Central memory CD8-positive, alpha-beta T cell (primary cell): ENCODE measurements around the gene HES4.

Experiments used
- ATAC-seq: fragments of 150-1000 bp; cut with Tn5 transposase; replicated peaks from 2 replicates; pipeline ENCODE4 v1.10.0; 2022; ENCODE audit warnings: mild to moderate bottlenecking, moderate FRiP score, moderate number of reproducible peaks; ENCODE audit not compliant: poor library complexity, severe bottlenecking; ENCODE audit errors: extremely low read depth
- DNase-seq, 2 donors: peaks; one replicate each; pipeline ENCODE4 v3.0.0; 2021; ENCODE audit warnings: low spot score in 2 of 2
- H3K27ac Mint-ChIP-seq: one replicate; pipeline ENCODE4 v1.8.0; 2022; ENCODE audit warnings: low read depth, mild to moderate bottlenecking, moderate library complexity, mixed read lengths
- H3K27me3 Mint-ChIP-seq: one replicate; pipeline ENCODE4 v1.8.0; 2022; ENCODE audit warnings: mixed read lengths
- H3K36me3 Mint-ChIP-seq: one replicate; pipeline ENCODE4 v1.8.0; 2022; ENCODE audit warnings: mild to moderate bottlenecking, moderate library complexity, mixed read lengths; ENCODE audit not compliant: insufficient read depth
- H3K4me1 Mint-ChIP-seq: one replicate; pipeline ENCODE4 v1.8.0; 2022; ENCODE audit warnings: mixed read lengths
- H3K4me3 Mint-ChIP-seq: one replicate; pipeline ENCODE4 v1.8.0; 2022; ENCODE audit warnings: mild to moderate bottlenecking, moderate library complexity, mixed read lengths
- H3K9me3 Mint-ChIP-seq: one replicate; pipeline ENCODE4 v1.8.0; 2022; ENCODE audit warnings: mixed read lengths

HES4 gene

GRCh38 chr1:1006305-1007159 lies 6.6 kb upstream of the HES4 start:
- no peak overlapping the region for H3K27ac Mint-ChIP-seq
- H3K27me3 Mint-ChIP-seq = peaks cover 57% of the 10 kb centered on the region
- no peaks in the 10 kb centered on the region for H3K9me3 Mint-ChIP-seq
- no peaks in the 10 kb centered on the region for H3K36me3 Mint-ChIP-seq
- no peak overlapping the region for H3K4me3 Mint-ChIP-seq
- ATAC-seq (no peak), DNase-seq (no peak)
- peaks cover 9% of the 10 kb centered on the region for H3K4me1 Mint-ChIP-seq

DNA sequence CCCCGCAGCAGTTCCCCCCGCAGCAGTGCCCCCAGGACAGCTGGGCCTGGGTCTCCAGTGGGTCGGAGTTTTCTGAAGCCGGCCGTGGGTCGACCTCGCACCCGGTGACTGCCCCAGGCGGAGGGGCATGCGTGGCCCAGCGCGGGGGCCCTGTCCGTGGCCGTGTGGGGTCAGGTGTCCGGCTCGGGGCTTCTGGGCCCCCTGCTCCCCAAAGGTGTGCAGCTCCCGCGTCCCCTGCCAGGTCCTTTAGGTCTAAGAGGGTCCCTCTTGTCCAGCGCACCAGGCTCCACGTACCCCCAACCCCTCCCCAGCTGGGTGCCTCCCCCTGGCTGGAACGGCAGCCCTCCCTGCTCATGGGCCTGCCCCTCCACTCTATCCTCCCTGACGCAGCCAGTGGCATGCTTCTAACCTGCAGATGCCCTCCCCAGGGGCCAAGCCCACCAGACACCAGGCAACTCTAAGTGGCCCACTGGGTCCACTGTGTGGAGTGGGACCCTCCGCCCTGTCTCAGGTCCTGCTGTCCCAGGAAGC lies 5.9 kb upstream of the HES4 start:
- Mint-ChIP-seq H3K9me3 (no peaks in the 10 kb centered on the region), H3K36me3 (peaks cover under 1% of the 10 kb centered on the region), H3K27me3 (peaks cover 61% of the 10 kb centered on the region), H3K4me1 (peaks cover 12% of the 10 kb centered on the region), H3K27ac (no peak overlapping the region), H3K4me3 (no peak overlapping the region)
- ATAC-seq = no peak
- DNase-seq = no peak

DNA sequence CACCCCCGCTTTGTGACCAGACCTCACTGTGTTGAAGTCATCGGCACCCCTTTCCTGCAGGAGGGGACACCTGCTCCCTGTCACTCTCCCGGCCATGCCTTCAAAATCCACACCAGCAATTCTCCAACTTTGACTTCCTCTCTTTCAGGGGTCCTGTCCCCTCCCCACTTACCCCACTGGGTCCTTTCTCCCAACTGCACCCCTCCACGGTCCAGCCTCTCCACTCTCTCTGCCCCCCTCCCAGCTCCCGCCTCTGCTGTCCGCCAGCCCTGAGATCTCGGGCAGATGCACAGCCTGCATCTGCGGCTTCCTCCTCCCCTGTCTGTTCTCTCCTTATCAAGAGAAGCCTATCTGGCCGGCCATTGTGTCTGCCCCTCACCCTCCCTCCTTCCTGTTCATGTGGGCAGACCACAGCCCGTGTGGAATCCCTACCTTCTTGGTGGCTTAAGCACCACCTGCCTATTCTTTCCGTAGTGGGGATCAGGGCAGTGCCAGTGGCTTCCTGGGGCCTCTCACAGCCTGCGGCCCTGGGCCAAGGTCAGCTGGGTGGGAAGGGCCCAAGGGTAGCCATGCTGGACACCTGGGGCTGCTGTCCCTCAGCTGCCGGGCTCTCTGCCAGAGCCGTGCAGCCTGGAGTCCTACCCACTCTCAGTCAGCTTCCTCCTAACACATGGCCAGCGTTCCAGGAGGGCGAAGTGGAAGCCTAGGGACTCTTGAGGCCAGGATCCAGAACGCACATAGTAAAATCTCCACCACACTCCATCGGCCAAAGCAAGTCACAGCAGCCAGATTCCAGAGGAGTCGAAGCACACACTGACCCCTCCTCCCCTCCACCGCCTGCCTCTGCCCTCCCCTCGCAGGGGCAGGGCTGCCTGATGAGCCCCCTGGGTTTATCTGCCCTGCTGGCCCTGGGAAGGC lies 5.1 kb upstream of the HES4 start:
- no peak overlapping the region for H3K27ac Mint-ChIP-seq
- H3K4me1 Mint-ChIP-seq = peaks cover 15% of the 10 kb centered on the region
- peak overlapping the region; percentile 29 for H3K4me3 Mint-ChIP-seq
- peaks cover 65% of the 10 kb centered on the region for H3K27me3 Mint-ChIP-seq
- no peak for ATAC-seq
- H3K9me3 Mint-ChIP-seq = no peaks in the 10 kb centered on the region
- H3K36me3 Mint-ChIP-seq = peaks cover 4% of the 10 kb centered on the region
- no peak for DNase-seq

DNA sequence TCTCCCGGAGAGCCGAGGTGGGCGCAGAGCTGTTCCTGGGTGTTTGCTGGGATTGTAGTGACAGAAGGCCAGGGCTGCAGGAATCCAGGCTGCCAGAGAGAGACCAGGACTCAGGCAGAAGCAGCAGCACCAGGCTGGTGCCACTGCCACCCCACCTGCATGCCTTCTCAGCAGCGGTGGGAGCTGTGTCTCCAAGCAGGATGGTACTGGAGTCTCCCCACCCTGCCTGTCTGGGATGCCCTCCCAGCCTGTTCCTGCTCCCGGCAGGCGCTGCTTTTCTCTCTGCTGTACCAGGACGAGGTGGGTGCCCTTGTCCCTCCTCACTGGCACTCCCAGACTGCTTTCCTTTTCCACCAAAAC lies 4.5 kb upstream of the HES4 start:
- Mint-ChIP-seq H3K4me1 (peaks cover 15% of the 10 kb centered on the region), H3K4me3 (no peak overlapping the region), H3K27me3 (peaks cover 65% of the 10 kb centered on the region), H3K36me3 (peaks cover 4% of the 10 kb centered on the region), H3K27ac (no peak overlapping the region), H3K9me3 (no peaks in the 10 kb centered on the region)
- DNase-seq (no peak), ATAC-seq (no peak)

- no peak for ATAC-seq
- Mint-ChIP-seq H3K27me3 (peaks cover 62% of the 10 kb centered on the region), H3K36me3 (peaks cover 4% of the 10 kb centered on the region), H3K4me1 (peaks cover 15% of the 10 kb centered on the region), H3K27ac (no peak overlapping the region), H3K4me3 (no peak overlapping the region), H3K9me3 (no peaks in the 10 kb centered on the region)
- DNase-seq = no peak
These were observed 3.9 kb upstream of the HES4 start for GRCh38 chr1:1003618-1004419.

DNA sequence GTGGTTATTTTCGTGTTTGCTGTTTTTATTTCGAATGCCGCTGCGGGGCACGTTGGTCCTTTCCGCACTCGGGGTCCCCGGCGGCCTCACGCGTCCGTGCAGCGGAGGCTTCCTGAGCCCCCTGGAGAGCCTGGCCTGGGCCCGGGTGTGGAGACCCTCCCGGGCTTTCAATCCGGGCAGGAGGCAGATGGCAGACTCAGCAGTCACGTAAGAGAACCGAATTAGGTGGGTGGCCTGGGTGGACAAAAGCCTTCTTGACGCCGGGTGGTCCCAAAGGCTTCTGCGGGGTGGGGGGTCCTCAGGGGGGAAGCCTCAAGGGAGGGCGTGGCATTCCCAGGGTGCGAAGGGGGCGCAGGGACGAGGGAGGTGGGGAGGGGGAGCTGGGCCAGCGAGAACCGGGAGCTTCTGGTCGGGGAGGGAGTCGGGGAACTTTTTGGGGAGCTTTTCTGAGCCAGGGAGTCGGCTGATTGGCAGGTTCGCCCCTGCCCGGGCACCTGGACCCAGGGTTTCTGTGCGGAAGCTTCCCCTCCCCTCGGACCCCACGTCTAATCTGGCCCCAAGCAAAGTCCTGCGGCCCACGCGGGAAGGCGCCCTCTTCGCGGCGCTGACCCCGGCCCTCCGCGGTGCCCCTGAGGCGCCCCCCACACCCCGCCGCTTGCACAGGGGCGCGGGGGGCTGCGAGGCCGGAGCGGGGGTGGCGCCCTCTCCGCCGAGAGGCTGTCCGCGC lies 1.3 kb upstream of the HES4 start:
- Mint-ChIP-seq H3K27me3 (peaks cover 53% of the 10 kb centered on the region), H3K36me3 (peaks cover 4% of the 10 kb centered on the region), H3K9me3 (no peaks in the 10 kb centered on the region), H3K4me3 (peak overlapping the region; percentile 72), H3K27ac (peak overlapping the region; percentile 79), H3K4me1 (peaks cover 15% of the 10 kb centered on the region)
- DNase-seq (no peak), ATAC-seq (no peak)

GRCh38 chr1:1000357-1001056 lies 610 bp upstream of the HES4 start:
- H3K4me1 Mint-ChIP-seq = peaks cover 22% of the 10 kb centered on the region
- peaks cover 53% of the 10 kb centered on the region for H3K27me3 Mint-ChIP-seq
- H3K9me3 Mint-ChIP-seq = no peaks in the 10 kb centered on the region

DNA sequence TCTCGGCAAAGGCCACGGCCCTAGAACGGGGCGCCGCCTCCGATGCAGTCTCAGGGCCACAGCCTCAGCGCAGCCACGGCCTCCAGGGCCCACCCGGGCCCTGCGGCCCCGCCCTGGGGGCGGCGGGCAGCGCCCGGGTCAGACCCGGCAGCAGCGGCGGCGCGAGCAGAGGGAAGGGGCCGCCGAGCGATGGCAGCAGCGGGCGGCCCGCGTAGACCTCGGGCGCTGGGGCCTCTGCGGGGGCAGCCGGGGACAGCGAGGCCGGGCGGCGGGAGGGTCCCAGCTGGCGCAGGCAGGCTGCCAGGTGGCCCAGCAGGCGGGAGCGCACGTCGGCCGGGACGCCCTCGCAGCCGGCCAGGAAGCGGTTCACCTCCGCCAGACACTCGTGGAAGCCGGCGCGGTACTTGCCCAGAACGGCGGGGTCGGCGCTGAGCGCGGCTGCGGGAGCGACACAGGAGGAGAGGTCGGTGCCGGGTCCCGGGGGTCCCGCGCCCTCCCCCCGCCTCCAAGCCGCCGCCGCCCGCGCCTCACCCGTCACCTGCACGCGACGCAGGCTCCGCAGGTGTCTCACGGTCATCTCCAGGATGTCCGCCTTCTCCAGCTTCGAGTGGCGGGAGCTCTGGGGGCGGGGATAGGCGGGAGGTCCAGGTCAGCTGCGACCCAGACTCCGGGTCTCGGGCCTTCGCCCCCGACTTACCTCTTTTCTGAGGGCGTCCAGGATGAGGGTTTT lies 737 bp downstream of the HES4 start:
- no peaks in the 10 kb centered on the region for H3K9me3 Mint-ChIP-seq
- ATAC-seq = no peak
- peak overlapping the region; percentile 11 for H3K4me3 Mint-ChIP-seq
- peaks cover 13% of the 10 kb centered on the region for H3K4me1 Mint-ChIP-seq
- peaks cover 7% of the 10 kb centered on the region for H3K36me3 Mint-ChIP-seq
- H3K27ac Mint-ChIP-seq = no peak overlapping the region
- no peak for DNase-seq
- peaks cover 51% of the 10 kb centered on the region for H3K27me3 Mint-ChIP-seq

More at GRCh38 chr1:1000357-1001056, 610 bp upstream of the HES4 start:
- Mint-ChIP-seq H3K27ac (peak overlapping the region; percentile 79), H3K4me3 (peak overlapping the region; percentile 72), H3K36me3 (peaks cover 7% of the 10 kb centered on the region)
- ATAC-seq (peak; percentile 46), DNase-seq (peak; percentile 71)

DNA sequence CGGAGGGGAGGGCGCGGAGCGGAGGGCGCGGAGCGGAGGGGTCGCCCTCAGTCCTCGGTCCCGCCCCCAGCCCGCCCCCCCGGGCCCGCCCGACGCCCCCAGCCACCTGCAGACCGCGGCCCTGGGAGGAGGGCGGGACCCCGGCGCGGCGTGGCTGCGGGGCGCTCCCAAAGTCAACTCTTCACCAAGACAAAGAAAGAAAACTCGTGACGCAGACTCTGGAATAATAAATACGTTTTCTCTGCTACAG lies 1.2 kb downstream of the HES4 start:
- H3K4me3 Mint-ChIP-seq = no peak overlapping the region

DNA sequence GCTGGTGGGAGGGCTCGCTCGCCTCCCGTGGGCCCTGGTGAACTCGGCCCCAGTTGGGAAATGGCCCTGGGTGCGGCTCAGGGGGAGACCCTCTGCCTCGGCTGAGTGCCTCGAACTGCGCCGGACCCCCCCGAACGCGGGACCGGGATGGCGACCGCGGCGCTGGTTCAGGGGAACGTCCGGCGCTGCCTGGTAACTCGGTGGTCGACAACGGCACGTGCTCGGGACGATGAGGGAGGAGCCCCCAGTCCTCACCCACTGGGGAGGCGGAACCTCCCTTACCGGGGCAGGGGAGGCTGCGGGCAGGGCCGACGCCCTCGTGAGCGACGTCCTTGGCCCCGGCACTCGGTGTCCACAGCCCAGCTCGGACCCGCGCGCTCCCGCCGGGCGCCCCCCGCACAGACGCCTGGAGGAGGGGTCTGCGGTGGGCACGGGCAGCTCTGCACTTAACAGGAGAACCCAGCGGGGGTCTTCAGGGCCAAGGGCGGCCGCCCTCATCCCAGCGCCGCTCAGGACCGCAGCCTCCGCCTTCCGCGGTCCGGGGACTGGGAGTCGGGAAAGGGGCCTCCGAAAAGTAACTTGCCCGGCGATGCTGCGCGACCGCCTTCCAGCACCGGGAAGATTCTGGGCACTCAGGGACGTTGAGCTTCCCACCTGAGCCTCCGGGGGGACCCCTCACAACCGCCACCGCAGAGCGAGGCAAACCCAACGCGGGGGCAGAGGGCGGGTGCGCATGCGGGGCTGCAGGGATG lies 1.7 kb downstream of the HES4 start:
- peaks cover 13% of the 10 kb centered on the region for H3K4me1 Mint-ChIP-seq
- no peak overlapping the region for H3K4me3 Mint-ChIP-seq
- no peak overlapping the region for H3K27ac Mint-ChIP-seq
- ATAC-seq (no peak), DNase-seq (no peak)
- no peaks in the 10 kb centered on the region for H3K9me3 Mint-ChIP-seq
- peaks cover 47% of the 10 kb centered on the region for H3K27me3 Mint-ChIP-seq
- peaks cover 7% of the 10 kb centered on the region for H3K36me3 Mint-ChIP-seq

More for the DNA sequence above, 1.2 kb downstream of the HES4 start:
- Mint-ChIP-seq H3K27ac (no peak overlapping the region), H3K36me3 (peaks cover 7% of the 10 kb centered on the region), H3K9me3 (no peaks in the 10 kb centered on the region), H3K4me1 (peaks cover 13% of the 10 kb centered on the region), H3K27me3 (peaks cover 46% of the 10 kb centered on the region)
- ATAC-seq (no peak), DNase-seq (no peak)

DNA sequence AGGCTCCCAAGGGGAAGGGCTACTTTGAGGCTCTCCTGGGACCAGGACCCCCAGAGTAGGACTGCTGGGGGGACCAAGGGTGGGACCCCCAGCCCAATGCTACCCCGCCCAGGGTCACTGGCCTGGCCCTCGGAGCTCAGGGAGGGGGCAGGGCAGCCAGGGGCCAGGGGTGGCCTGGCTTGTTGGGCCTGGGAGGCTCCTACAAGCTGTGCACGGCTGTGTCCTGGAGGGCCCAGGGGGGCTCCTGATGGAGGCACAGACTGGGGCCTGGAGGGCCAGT lies 2.2 kb downstream of the HES4 start:
- Mint-ChIP-seq H3K9me3 (no peaks in the 10 kb centered on the region), H3K4me3 (no peak overlapping the region), H3K27me3 (peaks cover 47% of the 10 kb centered on the region), H3K36me3 (peaks cover 7% of the 10 kb centered on the region), H3K27ac (no peak overlapping the region), H3K4me1 (peaks cover 13% of the 10 kb centered on the region)
- ATAC-seq (no peak), DNase-seq (no peak)
